GM10266 (cell line): Measurements from ENCODE around the gene IL36G.

Experiments
- DNase-seq: peaks from one replicate; pipeline ENCODE4 v3.0.0; 2012; ENCODE audit errors: extremely low spot score
- TF ChIP-seq, protein P1 (sequence below): IDR thresholded peaks from 2 replicates; pipeline ENCODE4 v1.5.1; 2012; ENCODE audit warnings: mild to moderate bottlenecking, low read depth; ENCODE audit not compliant: control insufficient read depth, insufficient read depth; ENCODE audit errors: missing control alignments

IL36G gene

DNA sequence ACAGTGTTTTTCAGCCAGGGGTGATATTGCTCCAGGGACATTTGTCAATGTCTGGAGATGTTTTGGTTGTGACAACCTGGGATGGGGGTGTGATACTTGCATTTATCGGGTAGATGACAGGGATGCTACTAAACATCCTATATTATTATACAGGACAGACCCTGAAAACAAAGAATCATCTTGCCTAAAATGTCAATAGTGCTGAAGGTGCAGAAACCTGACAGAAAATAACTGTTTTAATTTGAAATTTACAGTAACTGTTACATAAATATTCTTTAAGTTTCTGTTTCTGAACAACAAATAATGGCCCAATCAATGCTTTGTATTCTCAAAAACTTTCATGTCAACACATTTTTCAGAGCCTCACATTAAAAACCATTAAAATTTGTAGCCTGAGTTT is 29.4 kb downstream of the IL36G start:
- DNase-seq = no peak

GRCh38 chr2:113009622-113010021 is 31.8 kb downstream of the IL36G start:
- DNase-seq = no peak
- TF ChIP-seq, protein P1, sequence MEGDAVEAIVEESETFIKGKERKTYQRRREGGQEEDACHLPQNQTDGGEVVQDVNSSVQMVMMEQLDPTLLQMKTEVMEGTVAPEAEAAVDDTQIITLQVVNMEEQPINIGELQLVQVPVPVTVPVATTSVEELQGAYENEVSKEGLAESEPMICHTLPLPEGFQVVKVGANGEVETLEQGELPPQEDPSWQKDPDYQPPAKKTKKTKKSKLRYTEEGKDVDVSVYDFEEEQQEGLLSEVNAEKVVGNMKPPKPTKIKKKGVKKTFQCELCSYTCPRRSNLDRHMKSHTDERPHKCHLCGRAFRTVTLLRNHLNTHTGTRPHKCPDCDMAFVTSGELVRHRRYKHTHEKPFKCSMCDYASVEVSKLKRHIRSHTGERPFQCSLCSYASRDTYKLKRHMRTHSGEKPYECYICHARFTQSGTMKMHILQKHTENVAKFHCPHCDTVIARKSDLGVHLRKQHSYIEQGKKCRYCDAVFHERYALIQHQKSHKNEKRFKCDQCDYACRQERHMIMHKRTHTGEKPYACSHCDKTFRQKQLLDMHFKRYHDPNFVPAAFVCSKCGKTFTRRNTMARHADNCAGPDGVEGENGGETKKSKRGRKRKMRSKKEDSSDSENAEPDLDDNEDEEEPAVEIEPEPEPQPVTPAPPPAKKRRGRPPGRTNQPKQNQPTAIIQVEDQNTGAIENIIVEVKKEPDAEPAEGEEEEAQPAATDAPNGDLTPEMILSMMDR = no peak

More for the DNA sequence above, 29.4 kb downstream of the IL36G start:
- TF ChIP-seq, protein P1 = no peak

- TF ChIP-seq, protein P1 = no peak
- DNase-seq = no peak
Measured at GRCh38 chr2:113010088-113010487, 32.3 kb downstream of the IL36G start.

- no peak for DNase-seq
Measured at GRCh38 chr2:113011108-113011507, 33.3 kb downstream of the IL36G start.

DNA sequence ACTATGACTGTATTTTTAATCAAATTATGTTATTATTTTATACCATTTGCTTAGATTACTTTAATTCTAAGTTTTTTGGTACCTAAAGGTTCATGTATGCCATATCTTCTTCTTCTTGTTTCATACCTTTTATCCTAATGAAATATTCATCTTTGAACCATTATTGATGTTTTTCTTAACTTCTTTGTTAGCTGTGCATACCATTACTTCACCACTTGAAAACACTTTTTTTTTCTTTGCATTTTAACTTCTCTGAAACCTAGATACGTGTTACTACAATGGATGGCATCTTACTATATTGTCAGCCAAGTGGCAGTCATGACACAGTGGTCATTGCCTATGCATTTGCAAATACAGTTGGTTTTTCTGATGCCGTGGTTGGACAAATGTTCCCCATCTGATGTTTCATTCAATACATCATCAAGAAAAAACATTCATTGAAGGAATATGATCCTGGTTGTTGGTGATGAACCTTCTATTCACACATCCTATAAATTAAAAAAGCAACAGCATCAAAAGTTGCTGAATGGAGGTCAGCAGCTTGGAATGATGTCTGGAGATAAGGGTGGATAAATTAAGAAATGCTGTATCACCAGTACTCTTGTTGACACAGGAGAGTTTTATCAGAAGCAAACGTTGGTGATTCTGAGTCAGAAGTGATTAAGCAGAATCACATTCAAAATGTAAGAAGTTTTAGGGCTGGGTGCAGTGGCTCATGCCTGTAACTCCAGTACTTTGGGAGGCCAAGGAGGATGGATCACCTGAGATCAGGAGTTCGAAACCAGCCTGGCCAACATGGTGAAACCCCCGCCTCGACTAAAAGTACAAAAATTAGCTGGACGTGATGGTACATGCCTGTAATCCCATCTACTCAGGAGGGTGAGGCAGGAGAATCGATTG is 34.9 kb downstream of the IL36G start:
- no peak for DNase-seq
- TF ChIP-seq, protein P1 = no peak

More at GRCh38 chr2:113011108-113011507, 33.3 kb downstream of the IL36G start:
- TF ChIP-seq, protein P1 = no peak

DNA sequence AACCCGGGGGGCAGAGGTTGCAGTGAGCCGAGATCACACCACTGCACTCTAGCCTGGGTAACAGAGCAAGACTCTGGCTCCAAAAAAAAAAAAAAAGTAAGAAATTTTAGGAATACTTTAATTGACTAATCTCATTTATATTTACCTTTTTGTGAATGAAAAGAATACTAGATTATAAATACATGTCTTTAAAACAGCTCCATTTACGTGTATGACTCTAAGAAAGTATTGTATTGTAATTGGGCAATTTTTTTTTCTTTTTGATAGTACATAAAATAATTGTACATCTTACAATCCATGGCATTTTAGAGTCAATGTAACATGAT is 35.5 kb downstream of the IL36G start:
- DNase-seq = no peak
- TF ChIP-seq, protein P1 = no peak

DNA sequence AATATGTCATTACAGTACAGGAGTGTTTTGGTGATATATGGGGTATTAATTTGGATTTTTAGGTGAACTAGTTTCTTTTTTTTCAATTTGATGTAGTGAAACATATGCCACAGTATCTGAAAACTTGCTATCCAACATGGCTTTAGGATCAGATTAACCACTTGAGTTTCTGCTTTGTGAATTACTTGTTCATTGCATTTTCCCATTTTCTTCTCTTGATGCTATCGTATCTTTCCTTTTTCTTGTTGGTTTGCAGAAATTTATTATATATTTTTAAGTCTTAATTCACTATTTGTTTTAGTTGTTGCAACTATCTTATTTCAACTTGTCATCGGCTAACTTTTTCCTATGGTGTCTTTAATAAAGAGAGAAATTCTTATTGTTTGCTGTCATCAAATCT is 36.3 kb downstream of the IL36G start:
- TF ChIP-seq, protein P1 = no peak

More for the DNA sequence above, 36.3 kb downstream of the IL36G start:
- no peak for DNase-seq
